ENCODE measurements around the gene ZNF48.

GRCh38 chr16:30379158-30379783 is 15.9 kb upstream of the ZNF48 start:
- no peak for TF ChIP-seq CTCF (optimal IDR thresholded peaks at IDR 0.05 in 1 of 3, IDR thresholded peaks at IDR 0.05 in 1 of 3, conservative IDR thresholded peaks at IDR 0.05 in 1 of 3; ENCODE audit: extremely low read depth in 1 of 3, insufficient read depth in 2 of 3, low read length in 3 of 3)
- TF ChIP-seq EZH2 (IDR thresholded peaks at IDR 0.05; ENCODE audit: low read length) = no peak
